GM12878 (cell line): ENCODE results near the gene NME8. TPM values are rescaled to one million over a fixed set of nuclear protein-coding genes. Genes with fewer than 3 reads are reported as not detected.

Source experiments
- ATAC-seq: fragments of 200-7000 bp; cut with Tn5 transposase; 3 replicates; pipeline ENCODE4 v1.9.1; 2020; ENCODE audit warnings: mild to moderate bottlenecking, moderate library complexity
- BruUV-seq: library from RNA; stranded (reverse); fragments of 400-500 nt; replicated peaks from 2 replicates; lab custom pipeline; 2021; lab: Mats Ljungman, UMichigan
- CTCF ChIA-PET: fragments of 300-600 bp; sonication (Branson Sonifier 250); formaldehyde crosslinking; extraction: SDS; loops from one replicate; lab custom pipeline; 2021; ENCODE audit warnings: inconsistent platforms; lab: Yijun Ruan, JAX
- POLR2A ChIA-PET: fragments of 350-600 bp; formaldehyde crosslinking; extraction: SDS; loops from one replicate; lab custom pipeline; 2021; ENCODE audit warnings: inconsistent platforms; lab: Charles Lee
- RAD21 ChIA-PET: fragments of 300-600 bp; sonication (Branson Sonifier 250); formaldehyde crosslinking; loops from one replicate; lab custom pipeline; 2023; ENCODE audit warnings: antibody characterized with exemption; ENCODE audit not compliant: unreplicated experiment; lab: Charles Lee
- SMC1A ChIA-PET: fragments of 300-600 bp; sonication (Branson Sonifier 250); formaldehyde crosslinking; loops from one replicate; lab custom pipeline; 2023; ENCODE audit not compliant: unreplicated experiment, uncharacterized antibody; lab: Charles Lee
- DNase-seq: peaks from one replicate; pipeline ENCODE4 v3.0.0-alpha.2; 2011; ENCODE audit warnings: low read depth, low spot score
- FAIRE-seq: peaks from 3 replicates; lab custom pipeline; 2011; peaks lifted over from hg19 to GRCh38; lab: Jason Lieb, UNC
- H2AFZ ChIP-seq: 2 replicates; pipeline ENCODE4 v1.6.0; 2011; ENCODE audit warnings: low read depth, low read length, control low read depth; ENCODE audit not compliant: control insufficient read depth
- H3K27ac ChIP-seq: 2 replicates; pipeline ENCODE4 v1.5.1; 2011; ENCODE audit warnings: control low read depth; ENCODE audit not compliant: control insufficient read depth, insufficient read depth
- H3K27me3 ChIP-seq, 2 experiments: replicated peaks in 1 of 2; 2 replicates each; pipeline versions ENCODE4 v1.6.0 to v1.6.1; 2011; ENCODE audit warnings: low read length in 1 of 2; ENCODE audit not compliant: control insufficient read depth in 2 of 2, insufficient read depth in 2 of 2
- H3K36me3 ChIP-seq, 2 experiments: 2 replicates each; pipeline ENCODE4 v1.5.1; 2011; ENCODE audit warnings: low read length in 1 of 2; ENCODE audit not compliant: control insufficient read depth in 2 of 2, insufficient read depth in 2 of 2
- H3K4me1 ChIP-seq: 2 replicates; pipeline ENCODE4 v1.6.1; 2011; ENCODE audit warnings: mild to moderate bottlenecking, low read length, moderate library complexity, mixed read lengths; ENCODE audit not compliant: control insufficient read depth, insufficient read depth
- H3K4me2 ChIP-seq: 2 replicates; pipeline ENCODE4 v1.6.0; 2011; ENCODE audit warnings: control low read depth; ENCODE audit not compliant: control insufficient read depth, insufficient read depth
- H3K4me3 ChIP-seq: fragments of 200-600 bp; sonication (generic); 2 replicates; pipeline ENCODE4 v1.5.1; 2016
- H3K79me2 ChIP-seq: 2 replicates; pipeline ENCODE4 v1.6.0; 2011; ENCODE audit warnings: low read length; ENCODE audit not compliant: control insufficient read depth, insufficient read depth
- H3K9ac ChIP-seq: 2 replicates; pipeline ENCODE4 v1.8.0; 2011; ENCODE audit warnings: low read length, control low read depth, mixed read lengths; ENCODE audit not compliant: control insufficient read depth, insufficient read depth
- H3K9me3 ChIP-seq: replicated peaks from 3 replicates; pipeline ENCODE4 v1.5.1; 2011; ENCODE audit warnings: mild to moderate bottlenecking, low read length; ENCODE audit not compliant: control insufficient read depth, insufficient read depth
- H4K20me1 ChIP-seq: 2 replicates; pipeline ENCODE4 v1.6.0; 2011; ENCODE audit not compliant: control insufficient read depth, insufficient read depth
- ASH2L ChIP-seq: fragments of 300-600, 200-600 bp; sonication (generic); IDR thresholded peaks from 2 replicates; pipeline ENCODE4 v1.6.1; 2017; ENCODE audit warnings: low read depth, mild to moderate bottlenecking, borderline replicate concordance
- BCLAF1 ChIP-seq: fragments of 450-650 bp; IDR thresholded peaks from 2 replicates; pipeline ENCODE4 v1.6.1; 2017; ENCODE audit warnings: antibody characterized with exemption, mild to moderate bottlenecking, moderate library complexity
- CBX5 ChIP-seq: sonication (generic); IDR thresholded peaks from 2 replicates; pipeline ENCODE4 v1.6.1; 2016; ENCODE audit warnings: low read depth, moderate library complexity, mild to moderate bottlenecking, inconsistent platforms
- CUX1 ChIP-seq: IDR thresholded peaks from 2 replicates; pipeline ENCODE4 v1.6.1; 2012; ENCODE audit warnings: improper control_type of control experiment, low read depth, low read length; ENCODE audit not compliant: insufficient replicate concordance
- E2F4 ChIP-seq: IDR thresholded peaks from 2 replicates; pipeline ENCODE4 v1.6.1; 2012; ENCODE audit warnings: low read depth, low read length, improper control_type of control experiment
- EGR1 ChIP-seq, 2 experiments: IDR thresholded peaks; 1 replicate in 1 of 2; 2 replicates in 1 of 2; pipeline ENCODE4 v1.6.1; 2011 to 2012; ENCODE audit warnings: low read depth in 2 of 2, low read length in 2 of 2, borderline replicate concordance in 1 of 2, mild to moderate bottlenecking in 1 of 2, moderate library complexity in 1 of 2
- HDGF ChIP-seq: fragments of 450-650 bp; IDR thresholded peaks from 2 replicates; pipeline ENCODE4 v1.6.1; 2016; ENCODE audit warnings: antibody characterized with exemption
- NFIC ChIP-seq: IDR thresholded peaks from 2 replicates; pipeline ENCODE4 v1.6.1; 2012; ENCODE audit warnings: low read depth, mild to moderate bottlenecking, inconsistent platforms, low read length, moderate library complexity
- NFYB ChIP-seq: IDR thresholded peaks from 2 replicates; pipeline ENCODE4 v1.6.1; 2011; ENCODE audit warnings: low read depth, mild to moderate bottlenecking, low read length, improper control_type of control experiment, moderate library complexity; ENCODE audit not compliant: insufficient read depth
- PAX5 ChIP-seq: IDR thresholded peaks from 2 replicates; pipeline ENCODE4 v1.6.1; 2011; ENCODE audit warnings: low read depth, low read length, borderline replicate concordance
- PML ChIP-seq: IDR thresholded peaks from 2 replicates; pipeline ENCODE4 v1.6.1; 2012; ENCODE audit warnings: low read length, inconsistent platforms
- POLR2AphosphoS2 ChIP-seq: IDR thresholded peaks from 2 replicates; pipeline ENCODE4 v1.6.1; 2011; ENCODE audit warnings: low read depth, mild to moderate bottlenecking, low read length, improper control_type of control experiment, moderate library complexity
- TARDBP ChIP-seq: IDR thresholded peaks from 2 replicates; pipeline ENCODE4 v1.6.1; 2016; ENCODE audit warnings: borderline replicate concordance
- YBX1 ChIP-seq: fragments of 450-650 bp; IDR thresholded peaks from 2 replicates; pipeline ENCODE4 v1.6.1; 2016; ENCODE audit warnings: antibody characterized with exemption
- ZZZ3 ChIP-seq: IDR thresholded peaks from 2 replicates; pipeline ENCODE4 v1.6.1; 2011; ENCODE audit warnings: low read depth; ENCODE audit not compliant: control insufficient read depth, insufficient read length
- WGBS: methylation state at CpG from one replicate; pipeline ENCODE4 v1.1.6; 2016; ENCODE audit warnings: low lambda C conversion rate; ENCODE audit not compliant: insufficient replicate concordance, insufficient coverage; ENCODE audit errors: missing lambda C conversion rate; 5-methylcytosine and 5-hydroxymethylcytosine counted together
- in situ Hi-C: fragments of 300-500 bp; cut with MboI; formaldehyde crosslinking; loops from 9 replicates; pipeline ENCODE4 v1.14.3; 2018; ENCODE audit warnings: mixed read lengths
- intact Hi-C: fragments of 100-400 bp; cut with micrococcal nuclease; formaldehyde crosslinking; loops from one replicate; pipeline ENCODE4 v1.14.2; 2022; ENCODE audit not compliant: unreplicated experiment
- polyA plus RNA-seq, 11 experiments: library from polyadenylated mRNA; depleted of rRNA in 4 of 11; unstranded in 6 of 11; stranded (reverse) in 5 of 11; fragments of >200 nt; fragmentation: Nextera tagmentation in 4 of 11; fragmentation: Illumina TruSeq in 1 of 11; extraction: Ambion mirVana in 4 of 11; extraction: Trizol in 1 of 11; gene quantifications; 1 replicate in 1 of 11; 2 replicates in 10 of 11; pipeline versions ENCODE4 v1.2.1 to v1.2.3, GENCODE V29; 2011 to 2016; ENCODE audit warnings: inconsistent platforms in 2 of 11, missing spikeins in 2 of 11, low read depth in 1 of 11
- total RNA-seq, 4 experiments: library from RNA; depleted of rRNA in 3 of 4; stranded (reverse); fragments of >200 nt in 3 of 4; fragmentation: Illumina TruSeq in 1 of 4; extraction: Trizol in 1 of 4; gene quantifications; 2 replicates each; pipeline versions ENCODE4 v1.2.1 to v1.2.3, GENCODE V29; 2013 to 2021

NME8 gene
- total and polyA plus RNA-seq, 10 of the 15 experiments (the other 5 are each of a cell fraction or from before 2014, with no cell fraction given) = 0.03 to 3.5 (median 0.52) TPM; not detected in 2

GRCh38 chr7:37908221-37908788 lies 59.9 kb downstream of the NME8 start:
- ChIA-PET SMC1A (interaction anchor here (1.0 to 9.5 kb wide), 6 partner anchors 9 to 411 kb away, joined by 3 to 82 read pairs (median 3); partner anchors contain the start of genes EPDR1 and SFRP4), POLR2A (no interaction called here), CTCF (interaction anchor here (0.7 to 3.7 kb wide), 6 partner anchors 9 to 427 kb away, joined by 3 to 26 read pairs (median 9); partner anchors contain the start of genes EPDR1 and SFRP4), RAD21 (interaction anchor here (0.7 to 1.2 kb wide), 3 partner anchors 9 to 81 kb away, joined by 3 to 5 read pairs (median 3); partner anchors contain the start of gene SFRP4)
- H3K27me3 ChIP-seq = peaks cover under 1 to 2% of the 10 kb centered on the region in 2 experiments; a peak in 1 of 4 replicates
- H3K9ac ChIP-seq = no peak overlapping the region
- intact Hi-C loops (no loop called here), in situ Hi-C loops (no loop called here)
- H3K36me3 ChIP-seq = no peaks in the 10 kb centered on the region
- H4K20me1 ChIP-seq = no peaks in the 10 kb centered on the region
- no TSS peak for BruUV-seq
- H3K4me1 ChIP-seq = no peaks in the 10 kb centered on the region
- H3K4me2 ChIP-seq = no peak overlapping the region
- 43% methylated on average over 1 of the region's 1 CpG for WGBS
- H3K4me3 ChIP-seq = no peak overlapping the region
- no peak for FAIRE-seq
- no peak overlapping the region for H2AFZ ChIP-seq
- no peak for DNase-seq
- no peak for ATAC-seq
- H3K9me3 ChIP-seq = no peaks in the 10 kb centered on the region
- no peak overlapping the region for H3K27ac ChIP-seq
- no peaks in the 10 kb centered on the region for H3K79me2 ChIP-seq
- TF ChIP-seq BCLAF1 (no peak), ASH2L (no peak), TARDBP (no peak), NFIC (no peak), EGR1 (IDR thresholded peaks at IDR 0.05; ENCODE audit: borderline replicate concordance in 1 of 2, low read depth in 2 of 2, low read length in 2 of 2) (no peak), CBX5 (no peak), PML (no peak), PAX5 (no peak), CUX1 (no peak), ZZZ3 (no peak), HDGF (no peak), E2F4 (no peak), YBX1 (no peak), NFYB (no peak), POLR2AphosphoS2 (no peak)
